Mucosa of descending colon (tissue), 3 donors: Measurements from ENCODE around the gene NDC80. TPM values are rescaled to one million over a fixed set of nuclear protein-coding genes. Genes with fewer than 3 reads are reported as not detected.

ENCODE experiments used
- ATAC-seq: fragments of 200-7000 bp; cut with Tn5 transposase; one replicate; pipeline ENCODE4 v1.9.1; 2020; ENCODE audit warnings: mild to moderate bottlenecking, moderate library complexity
- DNase-seq, 3 donors: peaks; one replicate each; pipeline ENCODE4 v3.0.0-alpha.2; 2020
- H3K36me3 ChIP-seq: fragments of 200-600 bp; one replicate; pipeline ENCODE4 v1.8.0; 2021; ENCODE audit warnings: low read depth, mild to moderate bottlenecking
- H3K4me1 ChIP-seq: fragments of 200-600 bp; one replicate; pipeline ENCODE4 v1.8.0; 2021; ENCODE audit warnings: low read depth, mild to moderate bottlenecking
- H3K4me3 ChIP-seq: fragments of 200-600 bp; one replicate; pipeline ENCODE4 v1.8.0; 2021; ENCODE audit warnings: mild to moderate bottlenecking
- H3K9me3 ChIP-seq: fragments of 200-600 bp; one replicate; pipeline ENCODE4 v1.8.0; 2021; ENCODE audit warnings: mild to moderate bottlenecking
- CTCF ChIP-seq: fragments of 200-600 bp; IDR thresholded peaks from one replicate; pipeline ENCODE4 v1.8.0; 2022; ENCODE audit warnings: antibody characterized with exemption, mild to moderate bottlenecking
- intact Hi-C, 2 donors: fragments of 100-400 bp; cut with DNase I in 1 of 2; cut with micrococcal nuclease in 1 of 2; formaldehyde crosslinking; loops; one replicate each; pipeline versions ENCODE4 v1.11.0 to v1.11.1; 2022; cut with DNase I, micrococcal nuclease
- total RNA-seq, 3 donors: library from RNA; stranded (reverse); fragmentation: NEBNext Ultra II Directional in 2 of 3; extraction: Animal tissue kit (Norgen Biotek cat#: 25700) in 2 of 3; gene quantifications; one replicate each; pipeline versions ENCODE4 v1.2.1 to v1.2.4, GENCODE V29; 2021 to 2023
- donor health status: DM: no; HTN: no; CAD: no; lungs with moderate emphysema.
- donor health status: DM: no; HTN: no; CAD: no.
- donor health status: DM: no; HTN: yes; CAD: no.

The NDC80 gene
- total RNA-seq, 3 donors from 2014 or later = 1.5 to 11.6 (median 3.1) TPM

- DNase-seq = peak; percentile 76 to 84 (median 82)
- TF ChIP-seq CTCF = no peak
- ATAC-seq = peak; percentile 83
- intact Hi-C loops = loop anchor here in 1 of 2 donors (10.0 kb wide), 1 partner anchor 84 kb away; the partner anchor contains the start of gene SMCHD1
- Histone ChIP-seq H3K36me3 (no peaks in the 10 kb centered on the region), H3K4me3 (peak overlapping the region; percentile 47), H3K4me1 (peaks cover 8% of the 10 kb centered on the region), H3K9me3 (no peaks in the 10 kb centered on the region)
These were observed 571 bp upstream of the NDC80 start for GRCh38 chr18:2570772-2571199.

DNA sequence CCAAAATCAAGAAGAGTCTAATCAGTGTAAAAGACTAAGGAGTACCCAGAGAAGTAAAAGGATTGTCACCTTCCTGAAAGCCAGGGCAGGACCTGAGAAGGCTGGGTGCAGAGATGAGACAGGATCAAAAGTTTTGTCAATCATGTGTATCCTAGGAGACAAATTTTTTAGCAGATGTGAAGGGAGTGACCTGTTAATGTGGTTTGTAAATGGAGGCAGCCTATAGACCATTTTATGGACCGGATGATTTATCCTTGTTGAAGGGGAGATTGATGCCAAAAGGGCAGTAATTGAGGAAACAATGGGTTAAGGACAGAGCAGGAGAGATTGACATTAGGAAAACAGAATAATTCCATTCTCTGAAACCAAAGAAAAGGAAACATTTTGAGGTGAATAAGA lies 813 bp downstream of the NDC80 start:
- Histone ChIP-seq H3K36me3 (no peaks in the 10 kb centered on the region), H3K4me1 (peaks cover 8% of the 10 kb centered on the region), H3K9me3 (no peaks in the 10 kb centered on the region), H3K4me3 (no peak overlapping the region)
- no peak for TF ChIP-seq CTCF
- DNase-seq (no peak), ATAC-seq (peak; percentile 1)
- intact Hi-C loops = loop anchor here in 1 of 2 donors (10.0 kb wide), 1 partner anchor 83 kb away; the partner anchor contains the start of gene SMCHD1

- H3K36me3 ChIP-seq = no peaks in the 10 kb centered on the region
- TF ChIP-seq CTCF = no peak
- ATAC-seq (no peak), DNase-seq (no peak)
- H3K4me3 ChIP-seq = no peak overlapping the region
- intact Hi-C loops = loop anchor here in 1 of 2 donors (10.0 kb wide), 1 partner anchor 82 kb away; the partner anchor contains the start of gene SMCHD1
- H3K4me1 ChIP-seq = peaks cover 8% of the 10 kb centered on the region
- no peaks in the 10 kb centered on the region for H3K9me3 ChIP-seq
These were observed 1.5 kb downstream of the NDC80 start for GRCh38 chr18:2572892-2573291.

GRCh38 chr18:2573408-2573807 lies 2.1 kb downstream of the NDC80 start:
- Histone ChIP-seq H3K4me1 (peaks cover 8% of the 10 kb centered on the region), H3K4me3 (no peak overlapping the region), H3K36me3 (no peaks in the 10 kb centered on the region), H3K9me3 (no peaks in the 10 kb centered on the region)
- no peak for TF ChIP-seq CTCF
- ATAC-seq (no peak), DNase-seq (no peak)
- intact Hi-C loops = loop anchor here in 1 of 2 donors (10.0 kb wide), 1 partner anchor 81 kb away; the partner anchor contains the start of gene SMCHD1

GRCh38 chr18:2587788-2588187 lies 16.4 kb downstream of the NDC80 start:
- intact Hi-C loops = no loop called here
- Histone ChIP-seq H3K4me3 (no peak overlapping the region), H3K9me3 (no peaks in the 10 kb centered on the region), H3K36me3 (no peaks in the 10 kb centered on the region), H3K4me1 (no peaks in the 10 kb centered on the region)
- no peak for DNase-seq
- TF ChIP-seq CTCF = no peak
- ATAC-seq = no peak
